Stimulated activated CD4-positive, alpha-beta T cell treated with anti-CD3 and anti-CD28 coated beads, Interleukin-2, amount 100 ng/mL, for 48 hours (primary cell): ENCODE results near the gene CYB561D1.

Source experiments
- DNase-seq, 2 donors: peaks; one replicate each; pipeline ENCODE4 v3.0.0-alpha.2; 2020

CYB561D1 gene

DNA sequence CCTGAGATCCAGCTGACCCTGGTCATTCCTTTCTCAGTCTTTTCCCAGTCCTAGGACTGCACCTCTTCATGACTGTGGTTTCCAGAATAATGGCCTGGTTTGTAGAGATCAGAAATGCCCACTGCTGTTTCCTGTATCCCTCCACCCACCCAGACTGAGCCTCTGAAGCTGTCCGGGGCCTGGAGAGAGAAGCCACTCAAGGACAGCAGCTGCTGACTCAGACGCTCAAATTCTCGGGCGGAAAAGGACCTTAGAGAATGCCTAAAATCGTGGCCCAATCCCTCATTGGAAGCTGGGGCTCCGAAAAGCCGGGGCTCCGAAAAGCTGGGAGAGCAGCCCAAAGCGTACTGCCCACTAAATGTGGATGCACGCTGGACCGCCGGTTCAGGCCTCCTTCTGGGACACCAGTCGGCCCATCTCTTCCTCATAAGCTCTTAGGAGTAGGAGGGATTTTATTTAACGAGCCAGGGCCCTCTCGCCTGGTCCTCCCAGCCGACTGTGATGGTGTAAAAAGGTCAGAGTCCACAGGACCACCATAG, 38.0 kb downstream of the CYB561D1 start:
- no peak for DNase-seq

DNA sequence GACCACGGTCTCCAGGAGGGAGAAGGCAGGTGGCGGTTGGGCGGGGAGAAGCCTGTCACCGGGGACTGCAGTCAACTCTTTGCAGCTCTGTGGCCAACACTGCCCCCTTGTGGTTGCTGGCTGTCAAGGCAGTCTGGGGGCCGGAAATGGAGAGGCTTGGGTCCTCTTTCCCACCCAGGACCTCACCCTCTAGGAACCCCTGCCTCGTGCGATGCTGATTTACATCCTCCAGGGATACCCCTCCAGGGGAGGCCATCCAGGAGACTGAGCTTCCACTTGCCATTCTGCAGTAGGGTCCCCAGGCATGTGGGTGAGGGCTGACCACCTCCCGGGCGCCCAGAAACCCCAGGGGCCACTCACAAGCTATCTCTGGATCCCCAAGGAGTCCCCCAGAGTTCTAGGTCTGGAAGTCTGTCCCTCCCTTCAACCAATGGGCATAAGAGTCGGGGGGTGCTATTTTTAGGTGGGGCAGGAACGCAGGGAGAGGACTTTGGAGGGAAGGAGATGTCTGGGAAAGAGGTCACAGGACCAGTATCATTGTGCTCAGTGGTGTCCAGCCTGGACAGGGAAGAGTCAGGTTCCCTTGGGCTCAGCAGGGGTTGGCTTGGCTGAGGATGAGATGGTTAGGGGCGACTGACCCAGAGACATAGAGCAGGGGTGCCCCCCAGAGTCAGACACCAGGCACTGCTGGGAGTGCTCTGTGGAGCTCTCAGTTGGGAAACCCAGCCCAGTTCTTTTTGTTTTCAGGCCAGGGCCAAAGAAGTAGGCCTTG, 38.7 kb downstream of the CYB561D1 start:
- peak; percentile 95 to 98 for DNase-seq

DNA sequence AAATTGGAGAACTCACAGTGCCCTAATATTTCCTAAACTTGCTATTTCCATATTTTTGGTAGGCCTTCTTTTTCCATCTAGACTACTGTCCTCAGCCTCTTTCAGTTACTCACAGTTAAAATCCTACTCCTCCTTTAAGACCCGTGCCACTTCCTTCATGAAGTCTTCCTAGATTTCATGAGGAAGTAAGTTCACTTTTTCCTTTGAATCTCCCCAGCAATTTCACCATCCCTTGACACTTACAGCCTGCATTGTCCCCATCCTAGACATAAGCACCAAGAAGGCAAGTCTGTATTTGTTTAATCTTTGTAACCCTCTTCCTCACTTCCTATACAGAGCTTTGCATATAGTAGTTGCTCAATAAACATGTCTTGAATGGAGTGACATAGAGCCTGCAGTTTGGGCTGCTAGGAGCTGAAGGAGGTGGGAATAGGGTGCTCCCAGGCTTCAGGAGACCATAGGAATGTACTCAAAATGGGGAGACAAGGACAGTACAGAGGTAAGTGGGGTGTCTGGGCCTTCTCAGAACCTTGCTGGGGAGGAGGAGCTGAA, 40.5 kb downstream of the CYB561D1 start:
- no peak for DNase-seq

DNA sequence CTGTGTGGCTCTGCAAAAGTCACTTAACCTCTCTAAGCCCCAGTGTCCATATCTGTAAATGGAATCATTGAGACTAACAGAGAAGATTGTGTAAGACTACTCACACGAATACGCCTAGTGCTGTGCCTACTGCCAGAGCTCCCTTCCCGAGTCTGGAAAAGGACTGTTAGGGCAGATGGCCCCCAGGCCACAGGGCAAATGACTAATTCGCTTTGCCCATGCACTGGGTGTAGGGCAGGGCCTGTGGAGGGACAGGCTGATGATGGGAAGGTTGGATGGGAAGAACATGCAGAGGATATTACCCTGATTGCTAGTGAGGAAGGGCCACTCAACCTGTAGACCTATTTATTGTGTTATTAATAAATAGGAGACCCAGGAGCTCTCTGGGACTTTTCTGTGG, 41.6 kb downstream of the CYB561D1 start:
- no peak for DNase-seq

DNA sequence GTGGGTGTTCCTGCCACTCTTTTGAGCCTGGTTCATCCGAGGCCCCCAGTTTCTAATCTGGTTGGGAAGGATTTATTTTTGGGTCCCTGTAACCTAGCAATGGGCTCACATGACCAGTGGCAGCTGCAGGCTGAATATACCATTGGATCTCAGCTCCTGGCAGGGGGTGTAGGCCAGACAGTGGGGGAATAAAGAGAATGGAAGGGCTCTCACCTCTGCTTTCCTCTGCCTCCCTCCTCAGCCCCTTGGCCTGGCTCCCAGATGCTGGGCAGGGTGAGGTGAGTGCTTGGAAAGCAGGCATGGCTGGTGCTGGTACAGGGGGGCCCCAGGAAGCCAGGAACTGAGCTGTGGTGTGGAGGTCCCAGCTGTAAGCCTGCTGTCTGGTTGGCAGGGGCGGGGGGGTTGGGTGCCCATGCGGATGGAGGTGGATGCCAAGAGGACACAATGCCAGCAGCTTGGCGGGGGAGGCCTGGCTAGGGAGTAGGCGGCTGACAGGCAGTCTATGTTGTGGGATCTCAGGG, 42.1 kb downstream of the CYB561D1 start:
- DNase-seq, result no peak

DNA sequence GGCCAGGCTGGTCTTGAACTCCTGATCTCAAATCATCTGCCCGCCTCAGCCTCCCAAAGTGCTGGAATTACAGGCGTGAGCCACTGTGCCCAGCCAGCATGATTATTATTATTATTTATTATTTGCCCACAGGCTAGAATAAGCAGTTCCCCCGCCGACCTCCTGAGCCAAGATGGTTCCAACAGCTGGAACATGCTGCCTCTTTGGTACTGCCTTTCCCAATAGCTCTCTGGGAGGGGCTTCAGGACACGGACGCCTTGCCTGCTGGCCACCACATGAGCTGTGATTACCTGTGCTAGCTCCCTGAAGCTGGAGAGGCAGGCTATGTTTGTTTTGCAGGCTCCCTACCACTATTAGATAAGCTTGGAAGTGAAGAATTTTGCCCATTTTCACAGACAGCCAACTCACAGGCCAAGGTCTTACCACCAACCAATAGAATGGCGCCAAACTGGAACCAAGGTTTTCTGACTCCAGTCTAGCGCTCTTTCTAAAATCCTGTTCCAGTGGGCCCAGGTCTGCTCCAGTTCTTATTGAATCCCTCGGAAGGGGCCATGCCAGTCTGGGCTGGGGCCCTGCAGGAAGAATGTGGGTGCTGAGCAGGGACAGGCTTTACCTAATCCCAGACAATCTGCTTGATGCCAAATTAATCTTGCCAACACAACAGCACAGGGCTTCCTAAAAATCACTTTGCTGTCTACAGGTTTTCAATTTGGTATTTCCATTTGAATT, 43.7 kb downstream of the CYB561D1 start:
- no peak for DNase-seq

DNA sequence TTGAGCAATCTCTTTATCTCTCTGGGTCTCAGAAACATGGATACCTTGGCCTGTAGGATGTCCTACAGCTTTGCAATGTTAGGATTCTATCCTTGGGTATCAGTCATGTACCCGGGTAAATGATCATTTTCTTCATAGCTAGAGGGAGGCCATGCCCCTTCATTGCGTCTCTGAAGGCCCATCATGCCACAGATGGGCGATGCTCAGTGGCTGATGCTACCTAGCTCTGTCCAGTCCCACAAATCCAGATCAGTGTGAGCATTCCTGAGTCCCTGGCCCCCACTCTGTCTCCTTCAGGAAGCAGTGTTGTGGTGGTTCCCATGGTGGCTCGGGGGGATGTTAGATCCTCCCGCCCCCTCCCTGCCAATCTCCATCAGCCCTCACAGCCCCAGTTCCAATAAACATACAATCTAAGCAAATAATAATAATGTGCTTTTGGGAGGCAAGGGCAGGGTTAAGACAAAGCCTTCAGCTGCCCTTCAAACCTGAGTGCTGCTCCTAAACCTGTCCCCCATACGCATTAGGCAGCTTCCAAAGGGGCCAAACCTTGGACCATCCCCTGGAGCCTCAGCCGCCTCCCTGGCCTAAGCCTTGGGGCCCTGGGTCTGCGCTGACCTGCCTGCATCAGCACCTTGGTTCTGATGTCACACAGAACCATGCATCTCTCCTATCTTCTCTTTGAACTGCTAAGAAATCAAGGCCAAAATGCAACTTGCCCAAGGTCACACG, 45.1 kb downstream of the CYB561D1 start:
- no peak for DNase-seq

DNA sequence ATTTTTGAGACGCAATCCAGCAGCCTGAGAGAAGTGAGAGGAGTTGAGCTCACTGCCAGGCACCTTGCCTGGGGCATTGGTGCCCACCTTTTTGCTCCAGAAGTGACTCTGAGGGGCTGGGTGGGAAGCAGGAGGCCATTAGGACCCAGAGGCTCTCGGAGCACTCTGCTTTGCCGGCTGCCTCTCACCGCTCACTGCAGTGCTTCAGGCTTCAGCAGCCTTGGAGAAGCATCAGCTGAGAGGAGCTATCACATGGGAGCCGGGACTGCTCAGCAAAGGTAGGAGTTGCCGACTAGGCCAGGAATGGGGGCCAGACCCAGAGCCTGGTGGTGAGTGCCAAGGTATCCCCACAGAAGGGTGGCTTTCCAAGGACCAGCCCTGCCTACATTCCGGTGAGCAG, 45.8 kb downstream of the CYB561D1 start, which contains the start of gene GPR61:
Gene GPR61 (plus strand): TSS at position 197 of the 400 bp plus-strand sequence. CDS start 3,151 bp downstream, outside the sequence.
- no peak for DNase-seq

DNA sequence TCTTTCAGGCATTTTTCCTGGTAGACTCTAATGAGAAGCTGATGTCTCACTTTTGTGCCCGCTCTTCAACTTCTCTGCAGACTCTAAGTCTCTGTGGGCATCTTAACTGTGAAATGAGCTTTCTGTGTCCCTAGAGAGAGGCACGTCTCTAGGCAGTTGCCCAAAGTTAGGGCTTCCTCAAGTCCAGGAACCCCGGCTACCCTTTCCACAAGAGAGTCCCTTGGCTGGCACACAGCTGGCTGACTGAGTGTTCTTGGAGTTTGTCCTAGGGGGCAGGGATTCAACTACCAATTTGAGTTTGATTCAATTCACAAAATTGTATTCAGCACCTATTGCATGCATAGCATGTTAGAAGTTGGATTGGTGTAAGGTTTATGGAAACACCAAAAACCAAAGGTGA, 47.2 kb downstream of the CYB561D1 start:
- no peak for DNase-seq

DNA sequence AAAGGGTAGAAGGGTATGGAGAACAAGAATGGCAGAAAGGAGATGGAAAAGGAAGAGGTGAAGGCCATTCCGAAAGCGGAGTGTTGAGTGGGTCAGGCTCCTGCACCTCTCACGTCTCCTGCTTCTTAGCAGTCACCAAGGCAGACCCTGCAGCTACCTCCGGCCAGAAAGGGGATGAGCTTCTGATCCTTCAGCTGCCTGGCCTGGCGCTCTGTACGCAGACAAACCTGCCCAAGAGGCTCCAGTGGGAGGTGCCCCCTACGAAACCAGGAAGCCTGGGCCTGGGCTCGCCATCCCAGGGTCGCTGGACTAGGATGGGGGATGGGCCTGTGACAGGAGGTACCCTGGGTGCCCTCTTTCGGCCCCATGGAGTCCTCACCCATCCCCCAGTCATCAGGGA, 48.8 kb downstream of the CYB561D1 start:
- DNase-seq, result no peak

DNA sequence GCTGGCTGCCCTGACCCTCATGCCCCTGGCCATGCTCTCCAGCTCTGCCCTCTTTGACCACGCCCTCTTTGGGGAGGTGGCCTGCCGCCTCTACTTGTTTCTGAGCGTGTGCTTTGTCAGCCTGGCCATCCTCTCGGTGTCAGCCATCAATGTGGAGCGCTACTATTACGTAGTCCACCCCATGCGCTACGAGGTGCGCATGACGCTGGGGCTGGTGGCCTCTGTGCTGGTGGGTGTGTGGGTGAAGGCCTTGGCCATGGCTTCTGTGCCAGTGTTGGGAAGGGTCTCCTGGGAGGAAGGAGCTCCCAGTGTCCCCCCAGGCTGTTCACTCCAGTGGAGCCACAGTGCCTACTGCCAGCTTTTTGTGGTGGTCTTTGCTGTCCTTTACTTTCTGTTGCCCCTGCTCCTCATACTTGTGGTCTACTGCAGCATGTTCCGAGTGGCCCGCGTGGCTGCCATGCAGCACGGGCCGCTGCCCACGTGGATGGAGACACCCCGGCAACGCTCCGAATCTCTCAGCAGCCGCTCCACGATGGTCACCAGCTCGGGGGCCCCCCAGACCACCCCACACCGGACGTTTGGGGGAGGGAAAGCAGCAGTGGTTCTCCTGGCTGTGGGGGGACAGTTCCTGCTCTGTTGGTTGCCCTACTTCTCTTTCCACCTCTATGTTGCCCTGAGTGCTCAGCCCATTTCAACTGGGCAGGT, 49.5 kb downstream of the CYB561D1 start:
- DNase-seq, result no peak

DNA sequence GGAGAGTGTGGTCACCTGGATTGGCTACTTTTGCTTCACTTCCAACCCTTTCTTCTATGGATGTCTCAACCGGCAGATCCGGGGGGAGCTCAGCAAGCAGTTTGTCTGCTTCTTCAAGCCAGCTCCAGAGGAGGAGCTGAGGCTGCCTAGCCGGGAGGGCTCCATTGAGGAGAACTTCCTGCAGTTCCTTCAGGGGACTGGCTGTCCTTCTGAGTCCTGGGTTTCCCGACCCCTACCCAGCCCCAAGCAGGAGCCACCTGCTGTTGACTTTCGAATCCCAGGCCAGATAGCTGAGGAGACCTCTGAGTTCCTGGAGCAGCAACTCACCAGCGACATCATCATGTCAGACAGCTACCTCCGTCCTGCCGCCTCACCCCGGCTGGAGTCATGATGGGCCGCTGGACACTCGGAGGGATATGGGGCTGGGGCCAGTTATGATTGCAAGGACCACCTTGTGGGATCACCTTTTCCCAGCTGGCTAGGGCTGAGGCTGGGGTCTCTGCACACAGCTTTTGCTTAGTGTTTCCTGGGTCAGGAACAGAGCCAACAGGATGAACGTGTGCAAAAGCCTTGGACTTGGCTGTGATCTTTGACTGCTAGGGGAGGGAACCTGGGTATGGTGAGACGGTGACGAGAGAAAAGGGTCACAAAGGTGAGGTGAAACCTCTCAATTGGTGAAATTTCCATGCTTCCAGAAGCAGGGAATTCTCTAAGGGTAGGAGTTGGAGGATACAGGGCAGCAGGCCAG, 50.3 kb downstream of the CYB561D1 start:
- no peak for DNase-seq

DNA sequence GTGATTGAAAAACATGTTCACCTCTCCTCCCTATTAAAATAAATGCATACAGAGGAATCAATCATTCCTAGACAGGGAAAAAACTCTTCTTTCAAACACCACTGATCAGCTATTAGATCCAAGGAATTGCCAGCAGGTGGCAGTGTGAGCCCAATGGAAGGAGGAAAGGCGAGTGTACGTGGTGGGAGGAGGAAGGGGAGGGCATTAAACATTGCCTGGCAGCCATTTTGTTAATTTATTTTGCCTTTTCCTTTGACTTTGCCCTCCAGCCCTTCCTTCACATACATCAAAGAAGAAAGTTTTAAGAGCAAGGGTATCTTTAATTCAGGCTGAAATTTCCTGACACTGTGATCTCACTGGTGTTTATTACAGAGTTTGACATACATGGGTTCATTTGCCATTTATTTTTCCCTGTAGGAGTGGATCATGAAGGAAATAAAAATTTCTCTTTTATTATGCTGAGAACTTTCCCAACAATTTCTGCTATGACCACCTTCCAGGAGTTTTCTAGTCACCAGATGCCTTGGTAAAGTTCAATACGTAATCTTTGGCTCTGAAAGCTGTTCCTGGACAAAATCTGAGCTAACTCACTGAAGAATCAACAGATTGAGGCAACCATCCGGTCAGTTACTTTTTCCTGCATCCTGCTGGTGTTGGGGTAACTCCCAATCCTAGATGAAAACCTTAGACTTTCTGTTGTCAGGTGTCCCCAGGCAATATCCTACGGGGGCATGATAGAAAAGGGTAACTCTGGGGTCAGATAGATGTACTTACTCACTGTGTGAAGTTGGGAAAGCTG, 52.6 kb downstream of the CYB561D1 start:
- DNase-seq, result peak; percentile 86 to 94

DNA sequence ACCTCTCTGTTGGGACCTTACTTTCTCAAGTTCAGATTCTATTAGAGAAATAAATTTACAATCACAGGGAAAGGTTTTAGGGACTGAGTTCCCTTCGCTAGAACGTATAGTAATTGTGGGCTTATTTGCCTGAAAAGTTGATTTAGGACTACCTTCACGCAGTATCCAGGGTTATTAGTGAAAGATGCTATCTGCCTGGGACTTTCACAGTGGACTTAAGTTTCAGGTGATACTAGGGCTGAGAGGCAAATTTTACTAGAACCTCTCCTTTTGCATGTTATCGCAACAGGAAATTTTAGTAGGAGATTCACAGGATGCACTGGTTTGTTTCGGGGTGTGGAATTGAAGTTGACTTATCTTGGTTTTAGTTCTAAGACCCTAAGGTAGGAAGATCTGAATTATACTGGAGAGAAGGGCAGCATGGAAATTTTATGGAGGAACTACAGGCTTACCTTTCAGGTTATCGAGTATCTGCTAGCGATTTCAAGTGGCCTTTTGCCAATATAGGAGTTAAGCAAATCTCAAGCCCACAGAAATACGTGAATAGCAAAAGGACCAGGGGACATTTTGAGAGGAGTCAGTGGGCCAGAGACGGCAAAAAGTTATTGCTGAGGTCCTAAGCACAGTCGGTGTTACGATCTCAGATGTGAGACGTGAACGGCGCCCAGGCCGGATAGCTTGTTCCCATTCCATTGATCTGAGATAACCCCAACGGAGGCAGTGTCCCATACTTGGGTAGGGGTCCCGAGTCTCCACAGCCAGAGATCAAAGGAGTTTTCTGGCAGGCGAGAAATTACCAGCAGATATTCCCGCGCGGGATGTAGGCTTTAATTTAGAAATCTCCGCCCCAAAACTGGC, 53.8 kb downstream of the CYB561D1 start:
- no peak for DNase-seq

DNA sequence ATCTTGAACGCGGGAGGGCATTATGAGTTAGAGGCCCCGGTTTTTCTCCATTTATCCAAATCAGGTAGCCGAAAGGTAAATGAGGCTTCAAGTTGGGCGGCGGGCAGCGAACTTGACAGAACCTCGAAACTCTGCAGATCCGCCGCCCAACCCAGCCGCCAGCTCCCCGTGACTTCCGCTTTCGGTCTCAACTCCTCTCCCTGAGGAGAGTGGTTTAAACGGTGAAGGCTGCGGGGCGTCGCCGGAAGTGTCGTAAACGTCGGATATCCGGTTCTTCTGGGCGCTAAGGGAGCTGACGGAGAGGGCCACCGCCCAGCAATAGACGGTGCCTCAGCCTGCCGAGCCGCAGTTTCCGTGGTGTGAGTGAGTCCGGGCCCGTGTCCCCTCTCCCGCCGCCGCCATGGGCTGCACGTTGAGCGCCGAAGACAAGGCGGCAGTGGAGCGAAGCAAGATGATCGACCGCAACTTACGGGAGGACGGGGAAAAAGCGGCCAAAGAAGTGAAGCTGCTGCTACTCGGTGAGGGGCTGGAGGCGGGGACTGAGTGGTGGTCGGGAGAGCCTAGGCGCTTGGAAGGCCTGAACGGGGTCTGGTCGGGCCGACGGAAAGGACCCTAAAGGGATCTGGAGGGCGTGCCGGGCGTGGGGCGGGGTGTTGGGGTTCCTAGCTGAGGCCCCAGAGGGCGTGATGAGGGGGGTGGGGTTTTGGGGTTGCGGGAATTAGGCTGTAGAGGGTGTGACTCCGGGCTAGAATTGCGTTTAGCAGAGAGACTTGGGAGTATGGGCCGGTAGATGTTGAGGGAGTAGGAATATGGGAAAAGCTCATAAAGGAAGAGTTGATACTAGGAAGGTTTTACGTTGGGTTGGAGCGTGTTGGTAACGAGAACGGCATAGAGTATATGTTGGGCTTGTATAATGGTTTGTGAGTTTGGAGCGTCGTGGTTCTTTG, 54.7 kb downstream of the CYB561D1 start, which contains the start of gene GNAI3:
Gene GNAI3 (plus strand): TSS at position 295 of the 947 bp plus-strand sequence. CDS start 106 bp downstream, at position 401.
- DNase-seq, result peak; percentile 88 to 91
